T-helper 1 cell treated with Interleukin-12 subunit alpha and Interleukin-12 subunit beta and Interleukin-4 antibody, amounts not matched to agents 30 μg/mL and 1 μg/mL, for 36 hours (primary cell): ENCODE data around the gene C1QTNF5.
A peak's percentile ranks its signal among the peaks of the same experiment; 100 is the strongest.

ENCODE experiments used
- H3K27ac Mint-ChIP-seq: one replicate; pipeline ENCODE4 v1.8.0; 2021; ENCODE audit warnings: mild to moderate bottlenecking, mixed read lengths
- H3K27me3 Mint-ChIP-seq: one replicate; pipeline ENCODE4 v1.8.0; 2021; ENCODE audit warnings: low read depth, mixed read lengths
- H3K36me3 Mint-ChIP-seq: one replicate; pipeline ENCODE4 v1.8.0; 2021; ENCODE audit warnings: low read depth, mixed read lengths
- H3K4me1 Mint-ChIP-seq: one replicate; pipeline ENCODE4 v1.8.0; 2021; ENCODE audit warnings: low read depth, mixed read lengths
- H3K4me3 Mint-ChIP-seq: one replicate; pipeline ENCODE4 v1.8.0; 2021; ENCODE audit warnings: mild to moderate bottlenecking, moderate library complexity, mixed read lengths
- H3K9me3 Mint-ChIP-seq: one replicate; pipeline ENCODE4 v1.8.0; 2021; ENCODE audit warnings: mixed read lengths

C1QTNF5 gene

DNA sequence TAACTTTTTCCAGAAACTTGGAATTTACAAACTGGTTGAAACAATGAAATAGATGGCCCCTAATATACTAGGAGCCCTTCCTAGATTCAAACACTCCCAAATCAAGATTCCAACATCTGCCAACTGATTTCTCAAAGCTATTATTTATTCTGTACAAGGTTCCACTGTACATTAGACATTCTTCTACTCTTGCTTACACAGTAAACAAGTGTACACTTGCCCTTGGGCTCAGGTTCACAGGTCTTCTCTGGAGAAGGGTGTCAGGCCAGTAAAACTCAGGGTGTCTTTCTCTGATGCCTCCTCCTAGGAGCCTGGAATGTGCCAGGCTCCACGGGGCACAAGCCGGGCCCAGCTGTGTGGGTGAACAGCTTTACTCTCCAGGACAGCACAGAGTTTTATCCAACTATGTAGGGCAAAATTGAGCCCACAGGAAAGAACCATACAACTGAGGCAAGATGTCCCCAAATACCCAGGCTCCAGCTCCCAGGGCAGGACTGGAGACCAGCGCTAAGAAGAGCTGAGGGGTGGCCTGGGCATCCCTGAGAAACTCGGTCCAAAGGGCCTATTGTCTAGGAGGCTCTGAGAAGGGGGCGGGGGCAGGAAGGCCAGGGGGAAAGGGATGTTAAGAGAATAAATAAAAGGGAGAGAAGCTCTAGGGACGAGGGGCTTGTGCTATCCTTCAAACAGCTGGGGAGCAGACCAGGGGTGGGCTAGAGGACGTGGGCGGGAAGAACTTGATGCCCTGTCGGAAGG lies 14.6 kb upstream of the C1QTNF5 start:
- peaks cover 4% of the 10 kb centered on the region for H3K4me1 Mint-ChIP-seq
- peak overlapping the region; percentile 34 for H3K4me3 Mint-ChIP-seq
- H3K27ac Mint-ChIP-seq = no peak overlapping the region
- no peaks in the 10 kb centered on the region for H3K36me3 Mint-ChIP-seq
- H3K9me3 Mint-ChIP-seq = no peaks in the 10 kb centered on the region
- H3K27me3 Mint-ChIP-seq = peaks cover 64% of the 10 kb centered on the region

- Mint-ChIP-seq H3K4me3 (no peak overlapping the region), H3K4me1 (peaks cover 7% of the 10 kb centered on the region), H3K36me3 (no peaks in the 10 kb centered on the region), H3K27me3 (peaks cover 55% of the 10 kb centered on the region), H3K9me3 (no peaks in the 10 kb centered on the region), H3K27ac (no peak overlapping the region)
Observed at GRCh38 chr11:119352857-119353260, 12.2 kb upstream of the C1QTNF5 start.

DNA sequence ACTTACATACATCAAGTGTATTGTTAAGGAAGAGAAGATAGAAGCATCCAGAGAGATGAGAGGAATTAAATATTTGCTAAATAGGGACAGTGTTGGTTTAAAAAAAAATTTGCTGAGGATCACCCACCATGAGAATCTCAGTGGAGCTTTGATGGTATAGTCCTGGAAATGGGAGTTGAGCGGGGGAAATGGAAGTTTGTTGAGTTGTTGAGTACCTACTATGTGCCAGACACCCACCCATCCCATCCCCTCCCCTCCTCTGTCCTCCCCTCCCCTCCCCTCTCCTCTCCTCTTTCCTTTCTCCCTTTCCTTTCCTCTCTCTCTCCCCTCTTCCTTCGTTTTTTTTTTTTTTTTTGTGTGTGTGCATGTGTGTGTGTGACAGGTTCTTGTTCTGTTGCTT lies 10.5 kb upstream of the C1QTNF5 start:
- Mint-ChIP-seq H3K27me3 (peaks cover 46% of the 10 kb centered on the region), H3K27ac (no peak overlapping the region), H3K4me3 (no peak overlapping the region), H3K4me1 (peaks cover 5% of the 10 kb centered on the region), H3K9me3 (no peaks in the 10 kb centered on the region), H3K36me3 (no peaks in the 10 kb centered on the region)

GRCh38 chr11:119350302-119350701 lies 9.6 kb upstream of the C1QTNF5 start:
- peaks cover 3% of the 10 kb centered on the region for H3K4me1 Mint-ChIP-seq
- peak overlapping the region; percentile 64 for H3K27ac Mint-ChIP-seq
- no peak overlapping the region for H3K4me3 Mint-ChIP-seq
- H3K36me3 Mint-ChIP-seq = no peaks in the 10 kb centered on the region
- H3K27me3 Mint-ChIP-seq = peaks cover 39% of the 10 kb centered on the region
- H3K9me3 Mint-ChIP-seq = no peaks in the 10 kb centered on the region

- peaks cover 31% of the 10 kb centered on the region for H3K27me3 Mint-ChIP-seq
- no peaks in the 10 kb centered on the region for H3K9me3 Mint-ChIP-seq
- H3K4me1 Mint-ChIP-seq = peaks cover 3% of the 10 kb centered on the region
- H3K4me3 Mint-ChIP-seq = no peak overlapping the region
- no peaks in the 10 kb centered on the region for H3K36me3 Mint-ChIP-seq
- no peak overlapping the region for H3K27ac Mint-ChIP-seq
Observed at GRCh38 chr11:119347940-119348605, 7.4 kb upstream of the C1QTNF5 start.

DNA sequence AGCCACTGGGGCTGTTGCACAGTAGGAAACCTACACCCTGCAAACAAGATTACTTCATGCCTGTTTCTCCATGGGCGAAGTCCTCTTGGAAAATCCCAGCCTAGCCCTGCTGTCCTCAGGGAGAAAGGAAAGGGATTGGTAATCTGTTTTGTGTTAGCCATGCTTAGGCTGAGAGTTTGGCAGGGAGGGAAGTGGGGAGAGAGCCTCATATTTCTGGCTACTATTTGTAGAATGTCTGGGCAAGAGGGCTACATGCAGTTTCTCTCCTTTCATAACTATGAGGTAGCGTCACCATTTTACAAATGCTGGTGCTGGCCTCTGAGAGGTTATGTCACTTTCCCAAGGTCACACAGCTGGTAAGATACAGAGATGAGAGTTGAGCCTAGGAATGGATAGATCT lies 6.6 kb upstream of the C1QTNF5 start:
- H3K27me3 Mint-ChIP-seq = peaks cover 32% of the 10 kb centered on the region
- H3K36me3 Mint-ChIP-seq = no peaks in the 10 kb centered on the region
- no peaks in the 10 kb centered on the region for H3K9me3 Mint-ChIP-seq
- no peak overlapping the region for H3K27ac Mint-ChIP-seq
- peaks cover 3% of the 10 kb centered on the region for H3K4me1 Mint-ChIP-seq
- no peak overlapping the region for H3K4me3 Mint-ChIP-seq

DNA sequence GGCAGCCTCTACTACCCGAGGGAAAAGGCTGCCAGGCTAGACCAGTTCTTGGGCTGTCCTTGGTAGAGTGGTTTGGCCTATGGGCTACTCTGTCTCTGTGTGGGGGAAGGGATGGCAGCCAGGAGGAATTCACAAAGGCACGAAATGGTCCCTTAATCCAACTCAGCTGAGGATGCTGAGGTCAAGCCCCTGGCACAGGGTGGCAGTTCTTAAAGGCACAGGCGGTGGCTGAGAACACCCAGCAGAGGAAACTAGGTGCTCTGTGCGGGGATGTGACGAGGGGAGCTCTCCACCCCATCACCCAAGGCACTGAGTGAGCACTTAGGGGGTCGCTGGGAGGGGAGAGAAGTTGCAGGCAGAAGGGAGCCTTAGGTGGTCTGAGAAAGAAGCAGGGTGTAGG lies 5.9 kb upstream of the C1QTNF5 start, which contains the start of gene MFRP:
Gene MFRP, minus strand, starts transcription at position 101 of the 400 bp plus-strand sequence. CDS start 192 bp downstream, outside the sequence.
- Mint-ChIP-seq H3K27me3 (peaks cover 32% of the 10 kb centered on the region), H3K27ac (no peak within 1 kb of the TSS)

GRCh38 chr11:119345685-119346084 lies 5.0 kb upstream of the C1QTNF5 start:
- H3K36me3 Mint-ChIP-seq = no peaks in the 10 kb centered on the region
- H3K27ac Mint-ChIP-seq = no peak overlapping the region
- H3K9me3 Mint-ChIP-seq = no peaks in the 10 kb centered on the region
- H3K27me3 Mint-ChIP-seq = peaks cover 32% of the 10 kb centered on the region
- H3K4me1 Mint-ChIP-seq = peaks cover 3% of the 10 kb centered on the region
- no peak overlapping the region for H3K4me3 Mint-ChIP-seq

More for the DNA sequence above, 5.9 kb upstream of the C1QTNF5 start, which contains the start of gene MFRP:
- peaks cover 3% of the 10 kb centered on the region for H3K4me1 Mint-ChIP-seq
- no peaks in the 10 kb centered on the region for H3K9me3 Mint-ChIP-seq
- no peak within 1 kb of the TSS for H3K4me3 Mint-ChIP-seq
- no peaks in the 10 kb centered on the region for H3K36me3 Mint-ChIP-seq

DNA sequence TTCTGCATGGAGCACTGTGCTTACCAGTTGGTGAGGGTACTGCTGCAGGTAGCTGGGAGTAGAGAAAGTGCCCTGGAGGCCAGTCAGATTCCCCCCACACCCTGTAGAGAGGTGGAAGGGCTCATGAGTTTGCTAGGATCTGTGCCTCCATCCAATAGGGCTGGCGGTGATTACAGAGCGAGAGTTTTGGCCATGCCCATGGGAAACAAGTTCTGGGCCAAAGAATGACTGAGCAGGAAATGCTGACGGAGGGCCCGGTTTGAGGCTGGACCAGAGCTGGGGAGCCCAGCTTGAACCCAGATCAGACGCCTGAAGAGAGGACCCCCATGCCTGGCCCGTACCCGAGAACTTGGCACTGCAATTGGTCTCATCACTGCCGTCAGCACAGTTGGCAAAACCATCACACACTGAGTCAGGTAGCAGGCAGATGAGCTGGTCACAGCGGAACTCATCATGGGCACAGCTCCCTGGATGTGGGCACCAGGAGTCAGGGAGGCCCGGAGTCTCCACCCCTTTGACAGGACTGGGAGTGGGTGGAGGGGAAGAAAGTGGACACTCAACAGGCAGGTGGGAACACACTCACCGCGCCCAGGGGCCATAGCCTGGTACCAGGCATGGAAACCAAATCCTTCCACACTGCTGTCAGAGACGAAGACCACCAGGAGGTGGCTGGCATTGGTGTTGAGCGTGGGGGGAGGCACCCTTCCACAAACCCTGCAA lies 3.8 kb upstream of the C1QTNF5 start:
- H3K27ac Mint-ChIP-seq = no peak overlapping the region

GRCh38 chr11:119343726-119344125 lies 3.0 kb upstream of the C1QTNF5 start:
- no peaks in the 10 kb centered on the region for H3K9me3 Mint-ChIP-seq
- H3K4me1 Mint-ChIP-seq = peaks cover 2% of the 10 kb centered on the region
- H3K36me3 Mint-ChIP-seq = no peaks in the 10 kb centered on the region
- no peak overlapping the region for H3K4me3 Mint-ChIP-seq
- peaks cover 41% of the 10 kb centered on the region for H3K27me3 Mint-ChIP-seq
- H3K27ac Mint-ChIP-seq = no peak overlapping the region

More for the DNA sequence above, 3.8 kb upstream of the C1QTNF5 start:
- H3K9me3 Mint-ChIP-seq = no peaks in the 10 kb centered on the region
- H3K36me3 Mint-ChIP-seq = no peaks in the 10 kb centered on the region
- H3K27me3 Mint-ChIP-seq = peaks cover 33% of the 10 kb centered on the region
- no peaks in the 10 kb centered on the region for H3K4me1 Mint-ChIP-seq
- H3K4me3 Mint-ChIP-seq = no peak overlapping the region

- Mint-ChIP-seq H3K36me3 (peaks cover 2% of the 10 kb centered on the region), H3K4me3 (no peak overlapping the region), H3K9me3 (no peaks in the 10 kb centered on the region), H3K27ac (no peak overlapping the region), H3K27me3 (peaks cover 45% of the 10 kb centered on the region), H3K4me1 (peaks cover 7% of the 10 kb centered on the region)
Observed at GRCh38 chr11:119342362-119343130, 1.9 kb upstream of the C1QTNF5 start.

DNA sequence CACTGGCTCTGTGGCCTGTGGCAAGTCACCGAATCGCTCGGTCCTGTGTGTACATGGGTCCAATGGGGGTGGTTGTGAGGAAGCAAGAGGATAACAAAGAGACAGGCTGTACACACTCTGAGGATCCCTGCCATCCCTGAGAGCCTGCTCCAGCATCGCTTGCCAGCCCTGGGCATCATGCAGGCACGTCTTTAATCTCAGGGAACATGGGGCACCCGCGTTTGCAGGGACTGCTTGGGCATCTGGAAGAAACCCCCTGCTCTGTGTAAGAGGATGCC lies 1.3 kb upstream of the C1QTNF5 start:
- peaks cover 45% of the 10 kb centered on the region for H3K27me3 Mint-ChIP-seq

DNA sequence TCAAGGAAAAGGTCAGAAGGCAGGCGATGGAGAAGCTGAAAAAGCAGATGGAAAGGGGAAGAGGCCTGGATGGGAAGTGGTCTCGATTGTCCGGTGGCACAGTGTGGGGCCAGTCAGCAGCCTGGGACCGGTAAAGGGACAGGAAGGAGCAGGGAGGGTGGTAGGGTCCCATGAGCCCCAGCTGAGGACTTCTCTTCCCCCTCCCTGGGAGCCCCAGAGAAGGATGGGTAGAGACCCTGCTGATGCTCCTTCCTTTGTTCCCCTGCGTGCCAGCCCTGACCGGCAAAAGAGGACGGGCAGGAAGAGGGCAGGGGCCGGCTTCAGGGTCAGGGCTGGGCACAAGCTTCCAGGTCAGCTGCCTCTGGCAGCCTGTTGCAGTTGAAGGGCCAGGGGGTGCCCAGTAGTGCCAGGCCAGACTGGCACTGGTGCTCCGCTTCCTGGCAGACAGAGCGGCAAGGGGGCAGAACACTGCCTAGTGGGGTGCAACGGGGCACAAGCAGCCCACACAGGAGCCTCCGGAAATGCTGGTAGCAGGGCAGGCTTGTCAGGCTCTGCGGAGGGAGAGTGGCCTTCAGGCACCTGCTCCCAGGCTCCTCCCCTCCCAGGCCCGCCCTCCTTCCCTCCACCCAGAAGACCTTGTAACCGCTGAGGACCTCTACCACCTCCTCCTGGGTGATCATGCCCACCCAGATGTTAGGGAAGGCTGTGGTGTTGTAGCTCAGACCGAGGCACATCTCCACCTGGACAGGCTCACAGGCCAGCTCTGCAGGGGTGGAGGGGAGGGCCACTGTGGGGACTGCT lies 739 bp upstream of the C1QTNF5 start:
- Mint-ChIP-seq H3K27me3 (peaks cover 45% of the 10 kb centered on the region), H3K36me3 (peaks cover 3% of the 10 kb centered on the region), H3K4me1 (peaks cover 7% of the 10 kb centered on the region), H3K27ac (no peak overlapping the region), H3K4me3 (no peak overlapping the region), H3K9me3 (no peaks in the 10 kb centered on the region)

More for the DNA sequence above, 1.3 kb upstream of the C1QTNF5 start:
- Mint-ChIP-seq H3K4me1 (peaks cover 7% of the 10 kb centered on the region), H3K4me3 (no peak overlapping the region), H3K9me3 (no peaks in the 10 kb centered on the region), H3K36me3 (peaks cover 2% of the 10 kb centered on the region), H3K27ac (no peak overlapping the region)
